HCT116 (cell line): ENCODE measurements around the gene PRSS27.

Source experiments
- EGR1 ChIP-seq: IDR thresholded peaks from 2 replicates; pipeline ENCODE4 v1.6.1; 2012; ENCODE audit warnings: low read depth
- ELF1 ChIP-seq: IDR thresholded peaks from 2 replicates; pipeline ENCODE4 v1.6.1; 2012; ENCODE audit warnings: low read depth, borderline replicate concordance
- EZH2 ChIP-seq: fragments of 200-600 bp; sonication (generic); IDR thresholded peaks from 2 replicates; pipeline ENCODE4 v1.6.1; 2017; ENCODE audit warnings: antibody characterized with exemption, mixed run types
- EZH2phosphoT487 ChIP-seq: fragments of 200-600 bp; IDR thresholded peaks from 2 replicates; pipeline ENCODE4 v1.6.1; 2018; ENCODE audit warnings: antibody characterized with exemption, borderline replicate concordance
- POLR2A ChIP-seq: IDR thresholded peaks from 2 replicates; pipeline ENCODE4 v1.7.0; 2011; ENCODE audit warnings: borderline replicate concordance; ENCODE audit not compliant: insufficient read depth, insufficient read length; ENCODE audit errors: extremely low read depth
- POLR2AphosphoS5 ChIP-seq: IDR thresholded peaks from 2 replicates; pipeline ENCODE4 v1.6.1; 2011; ENCODE audit warnings: mild to moderate bottlenecking, low read depth, low read length, moderate library complexity
- RAD21 ChIP-seq: IDR thresholded peaks from 2 replicates; pipeline ENCODE4 v1.6.1; 2012; ENCODE audit warnings: low read depth, mild to moderate bottlenecking
- ZNF274 ChIP-seq: fragments of 200-500 bp; sonication (Bioruptor generic); IDR thresholded peaks from 2 replicates; pipeline ENCODE4 v1.6.1; 2014; ENCODE audit warnings: mild to moderate bottlenecking, low read depth, low read length, inconsistent platforms
- TF ChIP-seq, protein P1 (sequence below), 3 experiments: fragments of 200-600 bp in 1 of 3; sonication (generic) in 1 of 3; IDR thresholded peaks in 2 of 3; conservative IDR thresholded peaks in 1 of 3; 2 replicates each; pipeline ENCODE4 v1.5.1; 2012 to 2017; ENCODE audit warnings: low read depth in 2 of 3, low read length in 2 of 3, antibody characterized with exemption in 1 of 3, borderline replicate concordance in 1 of 3, control low read depth in 1 of 3, mild to moderate bottlenecking in 1 of 3, mixed read lengths in 1 of 3, mixed run types in 1 of 3, moderate library complexity in 1 of 3; ENCODE audit not compliant: insufficient read depth in 1 of 3
- TF ChIP-seq, protein P2 (sequence below): IDR thresholded peaks from 2 replicates; pipeline ENCODE4 v1.6.1; 2012; ENCODE audit warnings: low read depth
- TF ChIP-seq, protein P3 (sequence below): IDR thresholded peaks from 2 replicates; pipeline ENCODE4 v1.6.1; 2011; ENCODE audit warnings: mild to moderate bottlenecking, low read length, moderate library complexity; ENCODE audit not compliant: insufficient replicate concordance; ENCODE audit errors: extremely low read depth

GRCh38 chr16:2708955-2709587, 11.0 kb downstream of the PRSS27 start:
- TF ChIP-seq, protein P1, sequence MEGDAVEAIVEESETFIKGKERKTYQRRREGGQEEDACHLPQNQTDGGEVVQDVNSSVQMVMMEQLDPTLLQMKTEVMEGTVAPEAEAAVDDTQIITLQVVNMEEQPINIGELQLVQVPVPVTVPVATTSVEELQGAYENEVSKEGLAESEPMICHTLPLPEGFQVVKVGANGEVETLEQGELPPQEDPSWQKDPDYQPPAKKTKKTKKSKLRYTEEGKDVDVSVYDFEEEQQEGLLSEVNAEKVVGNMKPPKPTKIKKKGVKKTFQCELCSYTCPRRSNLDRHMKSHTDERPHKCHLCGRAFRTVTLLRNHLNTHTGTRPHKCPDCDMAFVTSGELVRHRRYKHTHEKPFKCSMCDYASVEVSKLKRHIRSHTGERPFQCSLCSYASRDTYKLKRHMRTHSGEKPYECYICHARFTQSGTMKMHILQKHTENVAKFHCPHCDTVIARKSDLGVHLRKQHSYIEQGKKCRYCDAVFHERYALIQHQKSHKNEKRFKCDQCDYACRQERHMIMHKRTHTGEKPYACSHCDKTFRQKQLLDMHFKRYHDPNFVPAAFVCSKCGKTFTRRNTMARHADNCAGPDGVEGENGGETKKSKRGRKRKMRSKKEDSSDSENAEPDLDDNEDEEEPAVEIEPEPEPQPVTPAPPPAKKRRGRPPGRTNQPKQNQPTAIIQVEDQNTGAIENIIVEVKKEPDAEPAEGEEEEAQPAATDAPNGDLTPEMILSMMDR (IDR thresholded peaks at IDR 0.05 in 2 of 3, conservative IDR thresholded peaks at IDR 0.05 in 1 of 3; ENCODE audit: borderline replicate concordance in 1 of 3, insufficient read depth in 1 of 3, low read depth in 2 of 3, low read length in 2 of 3) = no peak
- no peak for TF ChIP-seq ELF1
- TF ChIP-seq EZH2 = no peak
- TF ChIP-seq EZH2phosphoT487 = no peak
- TF ChIP-seq, protein P2, sequence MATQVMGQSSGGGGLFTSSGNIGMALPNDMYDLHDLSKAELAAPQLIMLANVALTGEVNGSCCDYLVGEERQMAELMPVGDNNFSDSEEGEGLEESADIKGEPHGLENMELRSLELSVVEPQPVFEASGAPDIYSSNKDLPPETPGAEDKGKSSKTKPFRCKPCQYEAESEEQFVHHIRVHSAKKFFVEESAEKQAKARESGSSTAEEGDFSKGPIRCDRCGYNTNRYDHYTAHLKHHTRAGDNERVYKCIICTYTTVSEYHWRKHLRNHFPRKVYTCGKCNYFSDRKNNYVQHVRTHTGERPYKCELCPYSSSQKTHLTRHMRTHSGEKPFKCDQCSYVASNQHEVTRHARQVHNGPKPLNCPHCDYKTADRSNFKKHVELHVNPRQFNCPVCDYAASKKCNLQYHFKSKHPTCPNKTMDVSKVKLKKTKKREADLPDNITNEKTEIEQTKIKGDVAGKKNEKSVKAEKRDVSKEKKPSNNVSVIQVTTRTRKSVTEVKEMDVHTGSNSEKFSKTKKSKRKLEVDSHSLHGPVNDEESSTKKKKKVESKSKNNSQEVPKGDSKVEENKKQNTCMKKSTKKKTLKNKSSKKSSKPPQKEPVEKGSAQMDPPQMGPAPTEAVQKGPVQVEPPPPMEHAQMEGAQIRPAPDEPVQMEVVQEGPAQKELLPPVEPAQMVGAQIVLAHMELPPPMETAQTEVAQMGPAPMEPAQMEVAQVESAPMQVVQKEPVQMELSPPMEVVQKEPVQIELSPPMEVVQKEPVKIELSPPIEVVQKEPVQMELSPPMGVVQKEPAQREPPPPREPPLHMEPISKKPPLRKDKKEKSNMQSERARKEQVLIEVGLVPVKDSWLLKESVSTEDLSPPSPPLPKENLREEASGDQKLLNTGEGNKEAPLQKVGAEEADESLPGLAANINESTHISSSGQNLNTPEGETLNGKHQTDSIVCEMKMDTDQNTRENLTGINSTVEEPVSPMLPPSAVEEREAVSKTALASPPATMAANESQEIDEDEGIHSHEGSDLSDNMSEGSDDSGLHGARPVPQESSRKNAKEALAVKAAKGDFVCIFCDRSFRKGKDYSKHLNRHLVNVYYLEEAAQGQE = no peak
- no peak for TF ChIP-seq ZNF274
- TF ChIP-seq POLR2A = no peak
- TF ChIP-seq POLR2AphosphoS5 = no peak
- no peak for TF ChIP-seq EGR1
- TF ChIP-seq, protein P3, sequence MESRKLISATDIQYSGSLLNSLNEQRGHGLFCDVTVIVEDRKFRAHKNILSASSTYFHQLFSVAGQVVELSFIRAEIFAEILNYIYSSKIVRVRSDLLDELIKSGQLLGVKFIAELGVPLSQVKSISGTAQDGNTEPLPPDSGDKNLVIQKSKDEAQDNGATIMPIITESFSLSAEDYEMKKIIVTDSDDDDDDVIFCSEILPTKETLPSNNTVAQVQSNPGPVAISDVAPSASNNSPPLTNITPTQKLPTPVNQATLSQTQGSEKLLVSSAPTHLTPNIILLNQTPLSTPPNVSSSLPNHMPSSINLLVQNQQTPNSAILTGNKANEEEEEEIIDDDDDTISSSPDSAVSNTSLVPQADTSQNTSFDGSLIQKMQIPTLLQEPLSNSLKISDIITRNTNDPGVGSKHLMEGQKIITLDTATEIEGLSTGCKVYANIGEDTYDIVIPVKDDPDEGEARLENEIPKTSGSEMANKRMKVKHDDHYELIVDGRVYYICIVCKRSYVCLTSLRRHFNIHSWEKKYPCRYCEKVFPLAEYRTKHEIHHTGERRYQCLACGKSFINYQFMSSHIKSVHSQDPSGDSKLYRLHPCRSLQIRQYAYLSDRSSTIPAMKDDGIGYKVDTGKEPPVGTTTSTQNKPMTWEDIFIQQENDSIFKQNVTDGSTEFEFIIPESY = no peak
- no peak for TF ChIP-seq RAD21
